ENCODE measurements around the gene RAB25.

DNA sequence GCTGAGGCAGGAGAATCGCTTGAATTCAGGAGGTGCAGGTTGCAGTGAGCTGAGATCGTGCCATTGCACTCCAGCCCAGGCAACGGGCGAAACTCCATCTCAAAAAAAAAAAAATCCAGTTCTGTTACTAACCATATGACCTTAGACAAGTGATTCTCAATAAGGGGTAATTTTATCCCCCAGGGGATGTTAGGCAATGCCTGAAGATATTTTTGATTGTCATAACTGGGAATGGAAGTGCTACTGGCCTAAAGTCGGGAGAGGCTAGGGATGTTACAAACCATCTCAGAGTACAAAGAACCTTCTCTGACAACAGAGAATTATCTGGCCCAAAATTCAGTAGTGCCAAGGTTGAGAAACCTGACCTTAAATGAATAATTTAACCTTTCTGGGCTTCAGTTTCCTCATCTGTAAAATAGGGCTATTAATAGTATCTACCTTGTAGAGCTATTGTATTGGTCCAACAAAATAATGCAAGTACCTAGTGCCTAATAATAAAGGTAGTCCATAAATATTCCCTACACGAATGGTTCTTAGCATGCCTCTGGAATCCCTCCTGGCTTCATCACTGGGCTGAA is 47.8 kb downstream of the RAB25 start:
- TF ChIP-seq, protein P1, sequence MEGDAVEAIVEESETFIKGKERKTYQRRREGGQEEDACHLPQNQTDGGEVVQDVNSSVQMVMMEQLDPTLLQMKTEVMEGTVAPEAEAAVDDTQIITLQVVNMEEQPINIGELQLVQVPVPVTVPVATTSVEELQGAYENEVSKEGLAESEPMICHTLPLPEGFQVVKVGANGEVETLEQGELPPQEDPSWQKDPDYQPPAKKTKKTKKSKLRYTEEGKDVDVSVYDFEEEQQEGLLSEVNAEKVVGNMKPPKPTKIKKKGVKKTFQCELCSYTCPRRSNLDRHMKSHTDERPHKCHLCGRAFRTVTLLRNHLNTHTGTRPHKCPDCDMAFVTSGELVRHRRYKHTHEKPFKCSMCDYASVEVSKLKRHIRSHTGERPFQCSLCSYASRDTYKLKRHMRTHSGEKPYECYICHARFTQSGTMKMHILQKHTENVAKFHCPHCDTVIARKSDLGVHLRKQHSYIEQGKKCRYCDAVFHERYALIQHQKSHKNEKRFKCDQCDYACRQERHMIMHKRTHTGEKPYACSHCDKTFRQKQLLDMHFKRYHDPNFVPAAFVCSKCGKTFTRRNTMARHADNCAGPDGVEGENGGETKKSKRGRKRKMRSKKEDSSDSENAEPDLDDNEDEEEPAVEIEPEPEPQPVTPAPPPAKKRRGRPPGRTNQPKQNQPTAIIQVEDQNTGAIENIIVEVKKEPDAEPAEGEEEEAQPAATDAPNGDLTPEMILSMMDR (IDR thresholded peaks at IDR 0.05; ENCODE audit: insufficient read depth, low read depth, low read length): no peak
- TF ChIP-seq EZH2 (IDR thresholded peaks at IDR 0.05; ENCODE audit: insufficient read depth, low read length): no peak

Measured in astrocyte (in vitro differentiated cells and primary cell).